Left lung (tissue), 10 donors: ENCODE results near the gene TTC39C. TPM values are rescaled to one million over a fixed set of nuclear protein-coding genes. Genes with fewer than 3 reads are reported as not detected.

Experiments used
- ATAC-seq: fragments of 200-7000 bp; cut with Tn5 transposase; one replicate; pipeline ENCODE4 v1.9.1; 2020; ENCODE audit warnings: moderate library complexity
- DNase-seq, 4 donors: peaks; one replicate each; pipeline ENCODE4 v3.0.0-alpha.2; 2013 to 2020
- H3K27ac ChIP-seq, 2 donors: fragments of 200-600 bp; sonication (generic) in 1 of 2; one replicate each; pipeline versions ENCODE4 v1.5.0 to v1.8.0; 2020 to 2021
- H3K27me3 ChIP-seq, 2 donors: fragments of 200-600 bp; sonication (generic) in 1 of 2; one replicate each; pipeline versions ENCODE4 v1.5.0 to v1.8.0; 2020 to 2021
- H3K36me3 ChIP-seq, 2 donors: fragments of 200-600 bp; sonication (generic) in 1 of 2; one replicate each; pipeline versions ENCODE4 v1.5.0 to v1.8.0; 2020 to 2021
- H3K4me1 ChIP-seq, 2 donors: fragments of 200-600 bp; one replicate each; pipeline ENCODE4 v1.8.0; 2021
- H3K4me3 ChIP-seq, 2 donors: fragments of 200-600 bp; sonication (generic) in 1 of 2; one replicate each; pipeline versions ENCODE4 v1.5.0 to v1.8.0; 2020 to 2021; ENCODE audit warnings: mild to moderate bottlenecking in 1 of 2
- H3K9me3 ChIP-seq, 2 donors: fragments of 200-600 bp; sonication (generic) in 1 of 2; one replicate each; pipeline versions ENCODE4 v1.5.0 to v1.8.0; 2020 to 2021
- intact Hi-C, 2 donors: fragments of 100-400 bp; cut with DNase I; formaldehyde crosslinking; loops; one replicate each; pipeline versions ENCODE4 v1.11.2 to v1.14.2; 2022
- polyA plus RNA-seq, 6 donors: library from polyadenylated mRNA; unstranded; fragments of 120-200 nt; gene quantifications; one replicate each; pipeline ENCODE4 v1.2.1, GENCODE V29; 2013; ENCODE audit not compliant: insufficient read length in 6 of 6
- total RNA-seq, 2 donors: library from RNA; stranded (reverse); fragmentation: NEBNext Ultra II Directional; extraction: Animal tissue kit (Norgen Biotek cat#: 25700); gene quantifications; one replicate each; pipeline ENCODE4 v1.2.1, GENCODE V29; 2021
- TF ChIP-seq, protein P1 (sequence below), 2 donors: fragments of 200-600 bp; sonication (generic) in 1 of 2; IDR thresholded peaks; one replicate each; pipeline versions ENCODE4 v1.5.0 to v1.8.0; 2021; ENCODE audit warnings: antibody characterized with exemption in 2 of 2
- donor health status: DM: no; HTN: yes; CAD: no.
- donor health status: DM: no; HTN: no; CAD: no.

The TTC39C gene
- total and polyA plus RNA-seq, 8 donors = 12.0 to 19.3 (median 15.1) TPM

DNA sequence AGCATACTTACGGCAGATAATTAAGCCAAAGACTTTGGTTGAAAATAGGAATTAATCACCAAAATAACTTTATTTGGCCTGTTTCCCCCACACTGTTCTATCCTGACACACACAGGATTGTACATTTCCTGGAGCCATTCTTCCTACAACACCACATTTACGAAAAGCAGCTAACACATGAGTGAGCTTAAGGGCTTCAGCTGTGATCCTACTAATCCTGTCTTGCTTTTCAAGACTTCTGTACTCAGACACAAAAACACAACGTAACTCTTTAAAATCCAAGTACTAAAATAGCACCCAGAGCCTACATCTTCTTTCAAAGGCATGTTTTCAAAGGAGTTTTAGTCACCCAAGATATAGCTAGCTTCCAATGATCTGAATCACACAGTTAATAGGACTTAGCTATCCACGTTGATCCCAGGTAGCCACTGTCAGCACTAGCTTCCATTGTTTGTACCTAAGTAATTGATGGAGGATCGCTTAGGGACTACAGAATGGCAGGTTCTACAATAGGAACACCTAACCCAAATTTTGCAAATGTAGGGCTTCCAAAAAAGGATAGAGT, 42.8 kb upstream of the TTC39C start:
- H3K27me3 ChIP-seq = no peaks in the 10 kb centered on the region
- no peaks in the 10 kb centered on the region for H3K9me3 ChIP-seq
- H3K36me3 ChIP-seq = no peaks in the 10 kb centered on the region
- TF ChIP-seq, protein P1, sequence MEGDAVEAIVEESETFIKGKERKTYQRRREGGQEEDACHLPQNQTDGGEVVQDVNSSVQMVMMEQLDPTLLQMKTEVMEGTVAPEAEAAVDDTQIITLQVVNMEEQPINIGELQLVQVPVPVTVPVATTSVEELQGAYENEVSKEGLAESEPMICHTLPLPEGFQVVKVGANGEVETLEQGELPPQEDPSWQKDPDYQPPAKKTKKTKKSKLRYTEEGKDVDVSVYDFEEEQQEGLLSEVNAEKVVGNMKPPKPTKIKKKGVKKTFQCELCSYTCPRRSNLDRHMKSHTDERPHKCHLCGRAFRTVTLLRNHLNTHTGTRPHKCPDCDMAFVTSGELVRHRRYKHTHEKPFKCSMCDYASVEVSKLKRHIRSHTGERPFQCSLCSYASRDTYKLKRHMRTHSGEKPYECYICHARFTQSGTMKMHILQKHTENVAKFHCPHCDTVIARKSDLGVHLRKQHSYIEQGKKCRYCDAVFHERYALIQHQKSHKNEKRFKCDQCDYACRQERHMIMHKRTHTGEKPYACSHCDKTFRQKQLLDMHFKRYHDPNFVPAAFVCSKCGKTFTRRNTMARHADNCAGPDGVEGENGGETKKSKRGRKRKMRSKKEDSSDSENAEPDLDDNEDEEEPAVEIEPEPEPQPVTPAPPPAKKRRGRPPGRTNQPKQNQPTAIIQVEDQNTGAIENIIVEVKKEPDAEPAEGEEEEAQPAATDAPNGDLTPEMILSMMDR (IDR thresholded peaks at IDR 0.05) = no peak
- DNase-seq (no peak), ATAC-seq (no peak)
- H3K4me3 ChIP-seq = no peak overlapping the region
- H3K27ac ChIP-seq = no peak overlapping the region
- intact Hi-C loops = no loop called here
- peaks cover 0 to 5% of the 10 kb centered on the region in 2 donors for H3K4me1 ChIP-seq

DNA sequence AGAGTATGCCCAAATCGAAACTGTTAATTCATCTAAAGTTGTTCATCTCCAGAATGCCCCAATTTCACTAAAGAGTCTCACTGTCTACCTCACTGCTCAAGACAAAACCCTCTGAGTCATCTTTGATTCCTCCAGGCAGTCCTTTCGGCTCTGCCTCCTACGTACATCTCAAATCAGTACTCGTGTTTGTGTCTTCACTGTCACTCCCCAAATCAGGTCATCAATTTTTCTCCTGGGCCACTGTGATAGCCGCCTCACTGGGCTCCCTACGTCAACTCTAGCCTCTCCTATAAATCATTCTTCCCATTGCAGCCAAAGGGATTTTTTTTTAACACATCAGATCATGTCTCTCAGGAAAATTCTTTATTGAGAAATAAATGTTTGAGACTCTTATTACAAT, 42.1 kb upstream of the TTC39C start:
- Histone ChIP-seq H3K9me3 (no peaks in the 10 kb centered on the region), H3K4me1 (peaks cover 0 to under 1% of the 10 kb centered on the region in 2 donors), H3K27ac (no peak overlapping the region), H3K4me3 (no peak overlapping the region), H3K36me3 (no peaks in the 10 kb centered on the region), H3K27me3 (no peaks in the 10 kb centered on the region)
- DNase-seq (no peak), ATAC-seq (no peak)
- TF ChIP-seq, protein P1 (IDR thresholded peaks at IDR 0.05) = no peak
- intact Hi-C loops = no loop called here

DNA sequence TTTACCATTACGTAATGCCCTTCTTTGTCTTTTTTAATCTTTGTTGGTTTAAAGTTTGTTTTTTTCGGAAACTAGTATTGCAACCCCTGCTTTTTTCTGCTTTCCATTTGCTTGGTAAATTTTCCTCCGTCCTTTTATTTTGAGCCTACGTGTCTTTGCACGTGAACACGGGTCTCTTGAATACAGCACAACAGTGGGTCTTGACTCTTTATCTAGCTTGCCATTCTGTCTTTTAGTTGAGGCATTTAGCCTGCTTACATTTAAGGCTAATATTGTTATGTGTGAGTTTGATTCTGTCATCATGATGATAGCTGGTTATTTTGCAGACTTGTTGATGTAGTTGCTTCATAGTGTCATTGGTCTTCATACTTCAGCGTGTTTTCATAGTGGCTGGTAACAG, 37.5 kb upstream of the TTC39C start:
- Histone ChIP-seq H3K27me3 (no peaks in the 10 kb centered on the region), H3K36me3 (no peaks in the 10 kb centered on the region), H3K4me3 (no peak overlapping the region), H3K4me1 (no peaks in the 10 kb centered on the region), H3K27ac (no peak overlapping the region), H3K9me3 (no peaks in the 10 kb centered on the region)
- TF ChIP-seq, protein P1 (IDR thresholded peaks at IDR 0.05) = no peak
- ATAC-seq (no peak), DNase-seq (no peak)
- intact Hi-C loops = no loop called here

DNA sequence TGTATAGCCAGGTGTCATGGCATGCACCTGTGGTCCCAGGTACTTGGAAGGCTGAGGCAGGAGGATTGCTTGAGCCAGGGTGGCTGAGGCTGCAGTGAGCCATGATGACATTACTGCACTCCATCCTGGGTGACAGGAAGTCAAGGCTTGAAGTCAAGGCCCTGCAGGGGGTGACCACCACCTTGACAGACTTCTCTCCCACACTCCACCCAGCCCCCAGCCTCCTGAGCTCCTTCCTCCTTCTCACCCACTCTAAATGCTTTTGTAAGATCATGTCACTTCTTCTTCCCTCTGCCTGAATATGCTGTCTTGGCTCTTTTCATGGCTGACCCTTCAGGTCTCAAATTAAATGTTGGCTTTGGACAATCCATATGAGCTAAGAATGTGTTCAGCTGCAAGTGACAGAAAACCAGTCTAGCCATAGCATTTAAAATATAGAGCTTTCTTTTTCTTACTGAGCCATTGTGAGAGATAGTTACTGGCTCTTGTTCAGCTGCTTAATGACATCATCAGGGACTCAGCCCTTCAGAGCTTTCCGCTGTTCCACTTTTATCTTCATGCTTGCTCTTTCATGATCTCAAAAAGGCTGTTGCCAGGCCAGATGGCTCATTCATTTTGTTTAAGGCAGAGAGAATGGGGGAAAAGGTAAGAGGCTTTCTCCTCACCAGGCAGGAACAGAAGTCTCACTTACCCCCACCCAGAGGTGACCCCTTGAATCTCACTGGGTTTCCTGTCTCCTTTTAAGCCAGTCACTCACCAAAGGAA, 36.7 kb upstream of the TTC39C start:
- peak; percentile 29 for ATAC-seq
- no peaks in the 10 kb centered on the region for H3K36me3 ChIP-seq
- H3K27ac ChIP-seq = no peak overlapping the region

DNA sequence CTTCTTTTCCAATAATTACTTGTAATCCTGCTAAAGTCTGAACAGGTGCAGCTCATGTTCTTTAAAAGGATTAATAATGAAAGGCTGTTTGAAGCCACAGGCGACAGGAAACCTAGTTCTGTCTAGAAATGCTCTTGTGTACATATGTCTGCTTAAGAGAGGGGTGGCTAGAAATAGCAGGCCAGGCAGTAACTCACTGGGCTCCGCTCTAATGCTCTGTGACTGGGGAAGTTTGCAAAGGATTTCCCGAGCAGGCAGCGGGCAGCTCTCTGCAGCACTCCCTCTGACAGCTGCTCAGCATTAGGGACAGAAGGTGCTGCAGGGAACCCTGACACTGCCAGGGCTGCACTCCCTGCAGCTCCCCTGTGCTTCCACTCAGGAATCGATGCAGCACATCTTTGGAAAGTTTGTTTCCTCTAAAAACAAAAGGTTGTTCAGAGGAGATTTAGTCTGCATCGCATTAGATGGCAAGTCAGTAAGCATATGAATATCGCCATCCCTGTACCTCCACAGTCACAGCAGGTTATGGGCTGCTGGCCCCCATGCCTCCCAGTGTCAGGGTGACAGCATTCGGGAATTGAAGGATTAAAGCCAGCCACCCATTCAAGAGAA, 33.1 kb upstream of the TTC39C start:
- Histone ChIP-seq H3K9me3 (no peaks in the 10 kb centered on the region), H3K4me1 (no peaks in the 10 kb centered on the region), H3K27me3 (no peaks in the 10 kb centered on the region), H3K4me3 (no peak overlapping the region), H3K27ac (no peak overlapping the region), H3K36me3 (no peaks in the 10 kb centered on the region)
- DNase-seq (no peak), ATAC-seq (no peak)
- intact Hi-C loops = no loop called here
- TF ChIP-seq, protein P1 (IDR thresholded peaks at IDR 0.05) = no peak

More for the DNA sequence above, 36.7 kb upstream of the TTC39C start:
- TF ChIP-seq, protein P1 (IDR thresholded peaks at IDR 0.05) = no peak
- DNase-seq = no peak
- H3K27me3 ChIP-seq = no peaks in the 10 kb centered on the region
- intact Hi-C loops = no loop called here
- H3K9me3 ChIP-seq = no peaks in the 10 kb centered on the region
- no peak overlapping the region for H3K4me3 ChIP-seq
- H3K4me1 ChIP-seq = no peaks in the 10 kb centered on the region
